ENCODE results near the gene DNAH12. TPM values are rescaled to one million over a fixed set of nuclear protein-coding genes. Genes with fewer than 3 reads are reported as not detected.

Gene DNAH12
- total and polyA plus RNA-seq, 2 of the 13 experiments (the other 11 are each of a cell fraction or from before 2014, with no cell fraction given) = 0.11 TPM

DNA sequence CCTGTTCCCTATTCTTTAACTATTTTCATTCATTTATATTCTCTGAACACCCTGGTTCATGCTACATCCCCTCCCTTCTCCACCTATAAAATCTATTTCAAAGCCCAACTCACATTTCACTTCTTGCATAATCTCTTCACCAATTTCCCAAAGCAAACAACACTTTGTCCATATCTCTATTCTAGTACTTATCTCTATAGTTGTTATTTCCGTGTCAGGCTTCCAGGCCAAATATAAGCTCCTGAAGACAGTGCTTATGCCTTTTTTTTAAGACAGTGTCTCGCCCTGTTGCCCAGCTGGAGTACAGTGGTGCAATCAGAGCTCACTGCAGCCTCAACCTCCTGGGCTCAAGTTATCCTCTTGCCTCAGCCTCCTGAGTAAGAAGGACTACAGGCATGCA is 43.6 kb downstream of the DNAH12 start (continued):
- TF ChIP-seq, protein P1, sequence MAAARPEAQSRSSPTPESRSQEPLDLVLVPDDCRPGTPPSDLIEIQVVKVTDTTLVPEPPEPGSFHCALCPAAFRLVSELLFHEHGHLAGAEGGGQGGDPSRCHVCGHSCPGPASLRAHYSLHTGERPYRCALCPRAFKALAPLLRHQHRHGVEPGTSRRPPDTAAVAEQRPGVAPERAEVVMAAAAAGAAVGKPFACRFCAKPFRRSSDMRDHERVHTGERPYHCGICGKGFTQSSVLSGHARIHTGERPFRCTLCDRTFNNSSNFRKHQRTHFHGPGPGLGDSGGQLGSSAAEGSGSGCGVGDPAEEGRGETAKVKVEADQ (CRISPR knock-in tag; IDR thresholded peaks at IDR 0.05; ENCODE audit: borderline replicate concordance) = no peak
- TF ChIP-seq, protein P2, sequence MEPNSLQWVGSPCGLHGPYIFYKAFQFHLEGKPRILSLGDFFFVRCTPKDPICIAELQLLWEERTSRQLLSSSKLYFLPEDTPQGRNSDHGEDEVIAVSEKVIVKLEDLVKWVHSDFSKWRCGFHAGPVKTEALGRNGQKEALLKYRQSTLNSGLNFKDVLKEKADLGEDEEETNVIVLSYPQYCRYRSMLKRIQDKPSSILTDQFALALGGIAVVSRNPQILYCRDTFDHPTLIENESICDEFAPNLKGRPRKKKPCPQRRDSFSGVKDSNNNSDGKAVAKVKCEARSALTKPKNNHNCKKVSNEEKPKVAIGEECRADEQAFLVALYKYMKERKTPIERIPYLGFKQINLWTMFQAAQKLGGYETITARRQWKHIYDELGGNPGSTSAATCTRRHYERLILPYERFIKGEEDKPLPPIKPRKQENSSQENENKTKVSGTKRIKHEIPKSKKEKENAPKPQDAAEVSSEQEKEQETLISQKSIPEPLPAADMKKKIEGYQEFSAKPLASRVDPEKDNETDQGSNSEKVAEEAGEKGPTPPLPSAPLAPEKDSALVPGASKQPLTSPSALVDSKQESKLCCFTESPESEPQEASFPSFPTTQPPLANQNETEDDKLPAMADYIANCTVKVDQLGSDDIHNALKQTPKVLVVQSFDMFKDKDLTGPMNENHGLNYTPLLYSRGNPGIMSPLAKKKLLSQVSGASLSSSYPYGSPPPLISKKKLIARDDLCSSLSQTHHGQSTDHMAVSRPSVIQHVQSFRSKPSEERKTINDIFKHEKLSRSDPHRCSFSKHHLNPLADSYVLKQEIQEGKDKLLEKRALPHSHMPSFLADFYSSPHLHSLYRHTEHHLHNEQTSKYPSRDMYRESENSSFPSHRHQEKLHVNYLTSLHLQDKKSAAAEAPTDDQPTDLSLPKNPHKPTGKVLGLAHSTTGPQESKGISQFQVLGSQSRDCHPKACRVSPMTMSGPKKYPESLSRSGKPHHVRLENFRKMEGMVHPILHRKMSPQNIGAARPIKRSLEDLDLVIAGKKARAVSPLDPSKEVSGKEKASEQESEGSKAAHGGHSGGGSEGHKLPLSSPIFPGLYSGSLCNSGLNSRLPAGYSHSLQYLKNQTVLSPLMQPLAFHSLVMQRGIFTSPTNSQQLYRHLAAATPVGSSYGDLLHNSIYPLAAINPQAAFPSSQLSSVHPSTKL (CRISPR knock-in tag; IDR thresholded peaks at IDR 0.05) = peak; percentile 63
- TF ChIP-seq BRCA1 (CRISPR knock-in tag; IDR thresholded peaks at IDR 0.05) = no peak
- TF ChIP-seq DR1 (CRISPR knock-in tag; IDR thresholded peaks at IDR 0.05) = no peak
- TF ChIP-seq HIVEP1 (CRISPR knock-in tag; IDR thresholded peaks at IDR 0.05) = no peak
- peak in 1 of 2 experiments; percentile 53; a peak in 1 of 4 replicates for TF ChIP-seq EP300 (IDR thresholded peaks at IDR 0.05; ENCODE audit: low read depth in 2 of 2, low read length in 2 of 2)
- TF ChIP-seq EP300 (CRISPR knock-in tag; IDR thresholded peaks at IDR 0.05; ENCODE audit: borderline replicate concordance) = no peak
- TF ChIP-seq CC2D1A (CRISPR knock-in tag; IDR thresholded peaks at IDR 0.05) = 0 out of 2 replicates have a peak, but pooled peaks have one; percentile 52
- no peak for TF ChIP-seq SOX13 (IDR thresholded peaks at IDR 0.05)
- TF ChIP-seq SOX13 (CRISPR knock-in tag; conservative IDR thresholded peaks at IDR 0.05 in 1 of 2, IDR thresholded peaks at IDR 0.05 in 1 of 2) = peak in 1 of 2 experiments; percentile 76; a peak in 2 of 4 replicates
- no peak for TF ChIP-seq SRF (IDR thresholded peaks at IDR 0.05; ENCODE audit: low read depth, low read length)
- peak; percentile 27; the same call in 1 of the 2 replicates for TF ChIP-seq ZMYM4 (CRISPR knock-in tag; IDR thresholded peaks at IDR 0.05)
- TF ChIP-seq, protein P3, sequence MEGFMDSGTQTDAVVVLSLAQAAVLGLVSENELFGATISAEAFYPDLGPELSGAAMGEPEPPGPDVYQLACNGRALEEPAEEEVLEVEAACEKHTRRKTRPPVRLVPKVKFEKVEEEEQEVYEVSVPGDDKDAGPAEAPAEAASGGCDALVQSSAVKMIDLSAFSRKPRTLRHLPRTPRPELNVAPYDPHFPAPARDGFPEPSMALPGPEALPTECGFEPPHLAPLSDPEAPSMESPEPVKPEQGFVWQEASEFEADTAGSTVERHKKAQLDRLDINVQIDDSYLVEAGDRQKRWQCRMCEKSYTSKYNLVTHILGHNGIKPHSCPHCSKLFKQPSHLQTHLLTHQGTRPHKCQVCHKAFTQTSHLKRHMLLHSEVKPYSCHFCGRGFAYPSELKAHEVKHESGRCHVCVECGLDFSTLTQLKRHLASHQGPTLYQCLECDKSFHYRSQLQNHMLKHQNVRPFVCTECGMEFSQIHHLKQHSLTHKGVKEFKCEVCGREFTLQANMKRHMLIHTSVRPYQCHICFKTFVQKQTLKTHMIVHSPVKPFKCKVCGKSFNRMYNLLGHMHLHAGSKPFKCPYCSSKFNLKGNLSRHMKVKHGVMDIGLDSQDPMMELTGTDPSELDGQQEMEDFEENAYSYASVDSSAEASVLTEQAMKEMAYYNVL (CRISPR knock-in tag; IDR thresholded peaks at IDR 0.05; ENCODE audit: borderline replicate concordance) = no peak
- TF ChIP-seq, protein P4, sequence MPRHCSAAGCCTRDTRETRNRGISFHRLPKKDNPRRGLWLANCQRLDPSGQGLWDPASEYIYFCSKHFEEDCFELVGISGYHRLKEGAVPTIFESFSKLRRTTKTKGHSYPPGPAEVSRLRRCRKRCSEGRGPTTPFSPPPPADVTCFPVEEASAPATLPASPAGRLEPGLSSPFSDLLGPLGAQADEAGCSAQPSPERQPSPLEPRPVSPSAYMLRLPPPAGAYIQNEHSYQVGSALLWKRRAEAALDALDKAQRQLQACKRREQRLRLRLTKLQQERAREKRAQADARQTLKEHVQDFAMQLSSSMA (CRISPR knock-in tag; IDR thresholded peaks at IDR 0.05) = no peak
- no peak for TF ChIP-seq SUZ12 (IDR thresholded peaks at IDR 0.05; ENCODE audit: low read depth, low read length)
- TF ChIP-seq ZMAT3 (CRISPR knock-in tag; conservative IDR thresholded peaks at IDR 0.05) = no peak
- TF ChIP-seq SAP130 (CRISPR knock-in tag; IDR thresholded peaks at IDR 0.05; ENCODE audit: low read depth) = 0 out of 2 replicates have a peak, but pooled peaks have one; percentile 25
- TF ChIP-seq, protein P5, sequence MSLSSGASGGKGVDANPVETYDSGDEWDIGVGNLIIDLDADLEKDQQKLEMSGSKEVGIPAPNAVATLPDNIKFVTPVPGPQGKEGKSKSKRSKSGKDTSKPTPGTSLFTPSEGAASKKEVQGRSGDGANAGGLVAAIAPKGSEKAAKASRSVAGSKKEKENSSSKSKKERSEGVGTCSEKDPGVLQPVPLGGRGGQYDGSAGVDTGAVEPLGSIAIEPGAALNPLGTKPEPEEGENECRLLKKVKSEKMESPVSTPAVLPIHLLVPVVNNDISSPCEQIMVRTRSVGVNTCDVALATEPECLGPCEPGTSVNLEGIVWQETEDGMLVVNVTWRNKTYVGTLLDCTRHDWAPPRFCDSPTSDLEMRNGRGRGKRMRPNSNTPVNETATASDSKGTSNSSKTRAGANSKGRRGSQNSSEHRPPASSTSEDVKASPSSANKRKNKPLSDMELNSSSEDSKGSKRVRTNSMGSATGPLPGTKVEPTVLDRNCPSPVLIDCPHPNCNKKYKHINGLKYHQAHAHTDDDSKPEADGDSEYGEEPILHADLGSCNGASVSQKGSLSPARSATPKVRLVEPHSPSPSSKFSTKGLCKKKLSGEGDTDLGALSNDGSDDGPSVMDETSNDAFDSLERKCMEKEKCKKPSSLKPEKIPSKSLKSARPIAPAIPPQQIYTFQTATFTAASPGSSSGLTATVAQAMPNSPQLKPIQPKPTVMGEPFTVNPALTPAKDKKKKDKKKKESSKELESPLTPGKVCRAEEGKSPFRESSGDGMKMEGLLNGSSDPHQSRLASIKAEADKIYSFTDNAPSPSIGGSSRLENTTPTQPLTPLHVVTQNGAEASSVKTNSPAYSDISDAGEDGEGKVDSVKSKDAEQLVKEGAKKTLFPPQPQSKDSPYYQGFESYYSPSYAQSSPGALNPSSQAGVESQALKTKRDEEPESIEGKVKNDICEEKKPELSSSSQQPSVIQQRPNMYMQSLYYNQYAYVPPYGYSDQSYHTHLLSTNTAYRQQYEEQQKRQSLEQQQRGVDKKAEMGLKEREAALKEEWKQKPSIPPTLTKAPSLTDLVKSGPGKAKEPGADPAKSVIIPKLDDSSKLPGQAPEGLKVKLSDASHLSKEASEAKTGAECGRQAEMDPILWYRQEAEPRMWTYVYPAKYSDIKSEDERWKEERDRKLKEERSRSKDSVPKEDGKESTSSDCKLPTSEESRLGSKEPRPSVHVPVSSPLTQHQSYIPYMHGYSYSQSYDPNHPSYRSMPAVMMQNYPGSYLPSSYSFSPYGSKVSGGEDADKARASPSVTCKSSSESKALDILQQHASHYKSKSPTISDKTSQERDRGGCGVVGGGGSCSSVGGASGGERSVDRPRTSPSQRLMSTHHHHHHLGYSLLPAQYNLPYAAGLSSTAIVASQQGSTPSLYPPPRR (CRISPR knock-in tag; IDR thresholded peaks at IDR 0.05; ENCODE audit: borderline replicate concordance) = no peak
- no peak for TF ChIP-seq IKZF1 (IDR thresholded peaks at IDR 0.05)

Measured in HepG2 (cell line).